Myocyte (in vitro differentiated cells): Measurements from ENCODE around the gene SP2. TPM values are rescaled to one million over a fixed set of nuclear protein-coding genes. Genes with fewer than 3 reads are reported as not detected.

Experiments
- DNase-seq: peaks from one replicate; pipeline ENCODE4 v3.0.0-alpha.2; 2012; ENCODE audit warnings: low read depth
- total RNA-seq: library from RNA; depleted of rRNA; stranded (reverse); fragments of >200 nt; gene quantifications from 2 replicates; pipeline ENCODE4 v1.2.3, GENCODE V29; 2014

The SP2 gene
- total RNA-seq, 1 donor from 2014 or later: 1.8 TPM

GRCh38 chr17:47889734-47890529 is 6.1 kb upstream of the SP2 start:
- DNase-seq: peak; percentile 75

GRCh38 chr17:47891545-47892088 is 4.4 kb upstream of the SP2 start:
- no peak for DNase-seq

GRCh38 chr17:47894498-47895346 is 1.3 kb upstream of the SP2 start:
- no peak for DNase-seq

GRCh38 chr17:47895347-47895855 is 635 bp upstream of the SP2 start:
- peak; percentile 60 for DNase-seq

GRCh38 chr17:47896672-47897490 is 845 bp downstream of the SP2 start:
- peak; percentile 38 for DNase-seq

GRCh38 chr17:47897561-47897960 is 1.5 kb downstream of the SP2 start:
- DNase-seq: no peak

GRCh38 chr17:47898241-47898640 is 2.2 kb downstream of the SP2 start:
- no peak for DNase-seq

- peak; percentile 31 for DNase-seq
Observed at GRCh38 chr17:47899643-47900042, 3.6 kb downstream of the SP2 start.

- no peak for DNase-seq
Observed at GRCh38 chr17:47901423-47901822, 5.4 kb downstream of the SP2 start.

- no peak for DNase-seq
Observed at GRCh38 chr17:47902039-47902744, 6.2 kb downstream of the SP2 start.

- peak; percentile 96 for DNase-seq
Observed at GRCh38 chr17:47905221-47905733, 9.2 kb downstream of the SP2 start.

- peak; percentile 79 for DNase-seq
Observed at GRCh38 chr17:47906443-47906842, 10.4 kb downstream of the SP2 start.

GRCh38 chr17:47907932-47908562 is 12.0 kb downstream of the SP2 start:
- no peak for DNase-seq

- DNase-seq: no peak
Observed at GRCh38 chr17:47913050-47913449, 17.0 kb downstream of the SP2 start.

- DNase-seq: peak; percentile 78
Observed at GRCh38 chr17:47914306-47914948, 18.4 kb downstream of the SP2 start.

GRCh38 chr17:47915776-47916398 is 19.9 kb downstream of the SP2 start:
- DNase-seq: no peak

GRCh38 chr17:47916489-47917208 is 20.6 kb downstream of the SP2 start:
- DNase-seq: no peak

GRCh38 chr17:47917581-47917980 is 21.5 kb downstream of the SP2 start:
- no peak for DNase-seq
